HL-60 (cell line): ENCODE data around the gene EGFR.

Experiments
- CTCF ChIP-seq: IDR thresholded peaks from one replicate; pipeline ENCODE4 v1.5.1; 2011; ENCODE audit warnings: low read length, control low read depth, inconsistent platforms; ENCODE audit not compliant: insufficient read depth
- REST ChIP-seq: IDR thresholded peaks from 2 replicates; pipeline ENCODE4 v1.6.1; 2012; ENCODE audit warnings: low read depth; ENCODE audit not compliant: insufficient replicate concordance

- TF ChIP-seq CTCF (no peak), REST (no peak)
These were observed 1.1 kb downstream of the EGFR start for GRCh38 chr7:55019691-55020465.
